PFSK-1 (cell line): ENCODE data around the gene CERS2.
A peak's percentile ranks its signal among the peaks of the same experiment; 100 is the strongest.

Experiments used
- FOXP2 ChIP-seq: optimal IDR thresholded peaks from 2 replicates; pipeline ENCODE3; 2011; ENCODE audit warnings: borderline replicate concordance, control low read depth, inconsistent platforms; ENCODE audit not compliant: insufficient read depth; ENCODE audit errors: extremely low read length, extremely low read depth
- POLR2AphosphoS5 ChIP-seq: IDR thresholded peaks from 2 replicates; pipeline ENCODE4 v1.6.1; 2012; ENCODE audit warnings: low read depth, mild to moderate bottlenecking, control low read depth, low read length, moderate library complexity
- REST ChIP-seq, 2 experiments: IDR thresholded peaks; 2 replicates each; pipeline versions ENCODE4 v1.6.1 to v1.8.0; 2011 to 2012; ENCODE audit warnings: low read depth in 2 of 2, low read length in 2 of 2, control low read depth in 1 of 2, inconsistent platforms in 1 of 2, mild to moderate bottlenecking in 1 of 2, moderate library complexity in 1 of 2; ENCODE audit not compliant: insufficient read depth in 1 of 2
- SIN3A ChIP-seq: IDR thresholded peaks from 2 replicates; pipeline ENCODE4 v1.6.1; 2012; ENCODE audit warnings: mild to moderate bottlenecking, low read length, moderate library complexity, borderline replicate concordance; ENCODE audit not compliant: insufficient read depth
- TAF1 ChIP-seq: IDR thresholded peaks from 2 replicates; pipeline ENCODE4 v1.6.1; 2012; ENCODE audit warnings: low read length, control low read depth, borderline replicate concordance; ENCODE audit not compliant: insufficient read depth

The CERS2 gene

GRCh38 chr1:150981805-150982712 is 7.4 kb upstream of the CERS2 start, which contains the start of gene ANXA9:
ANXA9 (plus strand) TSS chr1:150982292; CDS start chr1:150983106, 814 bp downstream.
- TF ChIP-seq REST (IDR thresholded peaks at IDR 0.05; ENCODE audit: insufficient read depth in 1 of 2, low read depth in 2 of 2, low read length in 2 of 2) (no peak), TAF1 (no peak), POLR2AphosphoS5 (no peak), FOXP2 (no peak), SIN3A (no peak)

DNA sequence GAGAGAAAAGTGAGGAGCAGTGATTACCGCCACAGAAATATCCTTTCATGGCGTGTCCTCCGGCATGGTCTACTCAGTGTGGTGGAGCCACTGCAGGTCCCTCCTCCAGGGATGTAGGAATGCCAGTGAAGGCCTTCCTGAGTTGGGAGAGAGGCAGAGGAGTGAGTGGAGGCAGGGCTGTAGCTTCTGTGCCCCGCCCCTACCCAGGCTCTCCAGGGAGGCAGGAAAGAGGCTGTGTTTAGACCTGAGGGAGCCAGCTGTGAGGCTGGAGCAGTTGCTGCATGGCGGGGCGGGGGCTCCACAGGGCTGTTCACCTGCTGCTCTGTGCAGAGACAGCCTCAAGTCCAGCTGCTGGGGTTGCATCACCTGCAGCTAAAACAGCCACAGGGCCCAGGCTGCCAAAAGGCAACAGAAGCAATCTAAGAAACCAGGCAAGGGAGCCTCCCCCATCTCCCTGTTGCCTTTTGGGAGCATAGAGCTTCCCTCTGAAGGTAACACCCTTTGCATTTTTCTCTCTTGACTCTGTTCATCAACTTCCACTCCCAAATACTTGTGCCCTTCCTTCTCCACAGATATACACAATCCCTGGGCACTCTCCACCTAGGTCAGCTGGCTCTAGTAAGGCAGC is 6.7 kb upstream of the CERS2 start:
- TF ChIP-seq POLR2AphosphoS5 = no peak

DNA sequence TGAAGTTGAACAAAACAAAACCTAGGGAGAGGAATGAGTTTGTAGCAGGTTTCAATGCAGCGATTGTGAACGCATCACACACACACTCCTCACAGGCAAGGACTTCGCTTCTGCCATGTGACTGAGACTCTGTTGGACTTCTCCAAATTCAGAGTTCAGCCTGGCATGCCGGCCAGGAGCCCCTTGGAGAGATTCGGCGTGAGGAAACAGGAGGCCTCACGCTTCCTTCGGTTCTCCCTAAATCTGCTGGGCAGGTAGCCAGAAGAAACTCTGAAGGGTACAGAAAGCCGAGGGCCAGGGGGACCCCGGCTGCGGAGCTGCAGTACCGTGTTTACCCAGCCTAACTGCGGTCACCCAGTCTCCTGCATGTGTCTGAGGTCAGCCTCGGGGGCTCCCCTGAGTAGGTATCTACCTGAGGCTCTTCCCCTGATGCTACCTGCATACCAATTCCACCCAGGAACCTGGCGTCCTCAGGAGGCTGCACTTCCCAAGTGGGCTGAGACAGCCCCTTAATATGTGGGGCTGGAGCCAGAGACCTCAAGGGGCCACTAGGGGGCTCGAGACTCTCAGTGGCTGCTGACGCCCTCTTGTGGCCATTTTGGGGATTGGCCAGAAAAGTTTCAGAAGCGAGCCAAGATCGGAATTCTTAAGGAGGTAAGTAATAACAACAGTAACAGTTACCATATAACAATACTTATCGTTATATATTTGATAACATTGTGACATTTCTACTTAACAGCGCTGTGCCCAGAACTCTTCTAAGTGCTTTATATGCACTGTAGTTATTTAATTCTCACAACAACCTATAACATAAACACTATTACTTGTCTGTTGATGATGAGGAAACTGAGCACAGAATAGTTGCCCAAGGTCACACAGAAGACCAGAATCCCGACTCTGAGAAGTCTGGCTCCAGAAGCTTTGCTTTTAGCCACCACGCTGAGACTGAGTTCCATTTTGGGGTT is 4.7 kb upstream of the CERS2 start:
- TF ChIP-seq FOXP2 (no peak), REST (IDR thresholded peaks at IDR 0.05; ENCODE audit: insufficient read depth in 1 of 2, low read depth in 2 of 2, low read length in 2 of 2) (no peak), TAF1 (no peak), POLR2AphosphoS5 (no peak), SIN3A (no peak)

- TF ChIP-seq POLR2AphosphoS5 (no peak), REST (IDR thresholded peaks at IDR 0.05; ENCODE audit: insufficient read depth in 1 of 2, low read depth in 2 of 2, low read length in 2 of 2) (no peak), TAF1 (peak; percentile 21; the same call in 1 of the 2 replicates), FOXP2 (no peak), SIN3A (no peak)
These were observed 2.5 kb upstream of the CERS2 start for GRCh38 chr1:150976879-150977694.

DNA sequence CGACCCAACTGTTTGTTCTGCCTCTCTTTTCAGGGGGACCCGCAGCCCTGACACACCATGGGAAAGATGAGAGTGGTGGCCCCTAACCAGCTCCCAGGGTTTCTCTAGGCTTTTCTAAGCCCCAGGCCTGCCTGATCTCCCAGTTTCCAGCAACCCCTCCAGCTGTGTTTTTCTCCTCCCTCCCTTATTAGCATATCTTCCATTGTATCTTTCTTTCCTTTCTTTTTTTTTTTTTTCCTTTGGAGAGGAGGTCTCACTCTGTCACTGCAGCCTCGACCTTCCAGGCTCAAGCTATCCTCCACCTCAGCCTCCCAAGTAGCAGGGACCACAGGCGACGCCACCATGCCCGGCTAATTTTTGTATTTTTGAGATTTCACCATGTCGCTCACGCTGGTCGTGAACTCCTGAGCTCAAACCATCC is 1.8 kb upstream of the CERS2 start:
- TF ChIP-seq SIN3A (no peak), FOXP2 (no peak), REST (IDR thresholded peaks at IDR 0.05; ENCODE audit: insufficient read depth in 1 of 2, low read depth in 2 of 2, low read length in 2 of 2) (no peak), TAF1 (no peak), POLR2AphosphoS5 (no peak)
